D721Med (cell line): ENCODE results near the gene MC1R.
A peak's percentile ranks its signal among the peaks of the same experiment; 100 is the strongest.

Experiments
- DNase-seq: peaks from one replicate; pipeline ENCODE4 v3.0.0; 2011; ENCODE audit warnings: low spot score; ENCODE audit not compliant: insufficient read length
- FAIRE-seq: peaks from 2 replicates; lab custom pipeline; 2011; peaks lifted over from hg19 to GRCh38; lab: Jason Lieb, UNC
- CTCF ChIP-seq: IDR thresholded peaks from 2 replicates; pipeline ENCODE4 v1.5.1; 2012; ENCODE audit warnings: mild to moderate bottlenecking, control low read depth; ENCODE audit not compliant: insufficient read depth; ENCODE audit errors: missing control alignments

The MC1R gene

GRCh38 chr16:89919535-89920406 lies 1.1 kb downstream of the MC1R start:
- DNase-seq (no peak), FAIRE-seq (no peak)
- TF ChIP-seq CTCF, result no peak

GRCh38 chr16:89920723-89921122 lies 2.1 kb downstream of the MC1R start:
- TF ChIP-seq CTCF, result no peak
- DNase-seq (no peak), FAIRE-seq (no peak)

- TF ChIP-seq CTCF, result no peak
- no peak for DNase-seq
- no peak for FAIRE-seq
Measured at GRCh38 chr16:89921131-89921701, 2.6 kb downstream of the MC1R start.

- FAIRE-seq (no peak), DNase-seq (no peak)
- no peak for TF ChIP-seq CTCF
Measured at GRCh38 chr16:89921702-89922476, 3.2 kb downstream of the MC1R start.

- no peak for DNase-seq
- TF ChIP-seq CTCF, result no peak
- no peak for FAIRE-seq
Measured at GRCh38 chr16:89922477-89922883, 3.8 kb downstream of the MC1R start.

GRCh38 chr16:89922884-89923639 lies 4.4 kb downstream of the MC1R start, which contains the start of gene TUBB3:
TSS of gene TUBB3 (plus strand) at chr16:89923342. CDS start at chr16:89923402, 60 bp downstream.
- no peak for TF ChIP-seq CTCF
- DNase-seq (peak; percentile 87), FAIRE-seq (no peak)
